ENCODE data around the gene XYLT1. TPM values are rescaled to one million over a fixed set of nuclear protein-coding genes. Genes with fewer than 3 reads are reported as not detected.

XYLT1 gene
- total and polyA plus RNA-seq, 2 of the 8 experiments (the other 6 are each of a cell fraction or from before 2014, with no cell fraction given), result 6.6 to 25.4 TPM

GRCh38 chr16:17471719-17472461 is 1.1 kb upstream of the XYLT1 start:
- H4K5ac ChIP-seq (ENCODE audit: insufficient read length, low read depth, low read length), result no peak overlapping the region
- H3K4me1 ChIP-seq (replicated peaks in 1 of 4; ENCODE audit: control insufficient read depth in 3 of 4, insufficient read depth in 4 of 4, low read length in 3 of 4), result peaks cover 11 to 28% (median 17%) of the 10 kb centered on the region in 4 experiments; a peak in 6 of 7 replicates
- no peak overlapping the region for H2BK20ac ChIP-seq (ENCODE audit: low read length)
- H3K18ac ChIP-seq (ENCODE audit: extremely low read depth, low read length), result peak overlapping the region; percentile 13; the same call in 1 of the 2 replicates
- no peaks in the 10 kb centered on the region for H3K36me3 ChIP-seq (ENCODE audit: control insufficient read depth in 2 of 4, insufficient read depth in 4 of 4, low read length in 3 of 4)
- H3K27me3 ChIP-seq (replicated peaks in 1 of 4; ENCODE audit: control insufficient read depth in 3 of 4, extremely low read depth in 1 of 4, insufficient read depth in 3 of 4, low read length in 3 of 4), result peaks cover 0 to 28% (median 15%) of the 10 kb centered on the region in 4 experiments; a peak in 5 of 7 replicates
- H3K27ac ChIP-seq (ENCODE audit: low read depth, low read length), result no peak overlapping the region
- H3K14ac ChIP-seq (ENCODE audit: insufficient read length), result no peak overlapping the region
- H4K91ac ChIP-seq (replicated peaks; ENCODE audit: insufficient read length, low read length), result no peak overlapping the region
- peak overlapping the region; percentile 71 to 92 for H3K4me2 ChIP-seq (ENCODE audit: insufficient read depth in 1 of 2, low read depth in 2 of 2, low read length in 2 of 2)
- H2AFZ ChIP-seq (ENCODE audit: low read length), result peak overlapping the region; percentile 78
- H4K20me1 ChIP-seq (replicated peaks in 1 of 2; ENCODE audit: control insufficient read depth in 1 of 2, insufficient read depth in 2 of 2, low read length in 2 of 2), result peaks cover 10 to 12% of the 10 kb centered on the region in 2 experiments
- peak overlapping the region; percentile 3; the same call in 1 of the 2 replicates for H2BK5ac ChIP-seq (ENCODE audit: low read depth, low read length)
- CTCF ChIA-PET (ENCODE audit: partially characterized antibody), result interaction anchor here (1.0 kb wide), 2 partner anchors 55 to 107 kb away, joined by 4 read pairs; no protein-coding TSS in a partner anchor
- DNase-seq (ENCODE audit: low read depth in 1 of 2, low spot score in 2 of 2), result no peak
- peak overlapping the region; percentile 2; the same call in 1 of the 2 replicates for H2BK15ac ChIP-seq (ENCODE audit: low read length)
- H3K79me1 ChIP-seq (ENCODE audit: low read depth, low read length), result no peaks in the 10 kb centered on the region; the same call in 1 of the 2 replicates
- peak overlapping the region in 2 of 4 experiments; percentile 59 to 70; a peak in 3 of 8 replicates for H3K4me3 ChIP-seq (ENCODE audit: extremely low read depth in 1 of 4, insufficient read depth in 2 of 4, low read depth in 3 of 4, low read length in 4 of 4)
- H3K56ac ChIP-seq (replicated peaks; ENCODE audit: insufficient read length, low read depth, low read length), result no peak overlapping the region
- 89% methylated on average over 15 of the region's 15 CpGs; no CpG with 5 or more reads in 1 of the 2 experiments for WGBS, 2 experiments (ENCODE audit: extremely low coverage in 1 of 2, insufficient coverage in 1 of 2, insufficient read length in 1 of 2, insufficient replicate concordance in 2 of 2, low coverage in 1 of 2, low lambda C conversion rate in 2 of 2, missing lambda C conversion rate in 1 of 2)
- H2BK12ac ChIP-seq (ENCODE audit: low read depth, low read length), result no peak overlapping the region
- peak; percentile 50 for FAIRE-seq
- H3K23me2 ChIP-seq (ENCODE audit: low read depth, low read length), result peaks cover 14% of the 10 kb centered on the region
- no peak overlapping the region for H4K8ac ChIP-seq (ENCODE audit: extremely low read depth, insufficient read depth, low read length)
- H3K9me3 ChIP-seq (ENCODE audit: insufficient read depth in 2 of 2, low read depth in 1 of 2, low read length in 1 of 2), result no peaks in the 10 kb centered on the region
- H2AK5ac ChIP-seq (ENCODE audit: low read depth, low read length), result no peak overlapping the region
- H3K4ac ChIP-seq (replicated peaks; ENCODE audit: insufficient read length, low read depth, low read length), result no peak overlapping the region
- H3K79me2 ChIP-seq (ENCODE audit: control insufficient read depth in 1 of 2, insufficient read depth in 2 of 2, low read length in 2 of 2), result peaks cover 0 to 20% of the 10 kb centered on the region in 2 experiments; a peak in 1 of 4 replicates
- no peak overlapping the region for H2BK120ac ChIP-seq (replicated peaks; ENCODE audit: low read depth, low read length)
- H3K23ac ChIP-seq (ENCODE audit: insufficient read length), result no peak overlapping the region
- POLR2A ChIA-PET (ENCODE audit: partially characterized antibody), result no interaction called here
- H3K9ac ChIP-seq (replicated peaks in 1 of 4; ENCODE audit: extremely low read depth in 1 of 4, low read depth in 3 of 4, low read length in 3 of 4), result no peak overlapping the region
- no peak for TF ChIP-seq KDM5A (IDR thresholded peaks at IDR 0.05; ENCODE audit: low read length)
- no peak for TF ChIP-seq HDAC2 (IDR thresholded peaks at IDR 0.05; ENCODE audit: borderline replicate concordance in 1 of 2, low read depth in 2 of 2, low read length in 2 of 2)
- TF ChIP-seq RNF2 (IDR thresholded peaks at IDR 0.05; ENCODE audit: borderline replicate concordance, low read depth, low read length, missing control alignments, poor library complexity, severe bottlenecking), result no peak
- TF ChIP-seq USF2 (IDR thresholded peaks at IDR 0.05; ENCODE audit: low read length), result no peak
- TF ChIP-seq PHF8 (conservative IDR thresholded peaks at IDR 0.05; ENCODE audit: low read depth, low read length), result no peak
- no peak for TF ChIP-seq SUZ12 (IDR thresholded peaks at IDR 0.05; ENCODE audit: low read length)
- no peak for TF ChIP-seq CHD1 (IDR thresholded peaks at IDR 0.05; ENCODE audit: low read depth, low read length)
- TF ChIP-seq NANOG (IDR thresholded peaks at IDR 0.05; ENCODE audit: insufficient read depth, low read depth, low read length, poor library complexity, severe bottlenecking), result no peak
- TF ChIP-seq ASH2L (IDR thresholded peaks at IDR 0.05; ENCODE audit: low read length), result no peak

All from H1 (cell line).